ENCODE data around the gene OCA2.

The OCA2 gene

GRCh38 chr15:28103831-28104230, 4.7 kb upstream of the OCA2 start:
- no peak for DNase-seq

DNA sequence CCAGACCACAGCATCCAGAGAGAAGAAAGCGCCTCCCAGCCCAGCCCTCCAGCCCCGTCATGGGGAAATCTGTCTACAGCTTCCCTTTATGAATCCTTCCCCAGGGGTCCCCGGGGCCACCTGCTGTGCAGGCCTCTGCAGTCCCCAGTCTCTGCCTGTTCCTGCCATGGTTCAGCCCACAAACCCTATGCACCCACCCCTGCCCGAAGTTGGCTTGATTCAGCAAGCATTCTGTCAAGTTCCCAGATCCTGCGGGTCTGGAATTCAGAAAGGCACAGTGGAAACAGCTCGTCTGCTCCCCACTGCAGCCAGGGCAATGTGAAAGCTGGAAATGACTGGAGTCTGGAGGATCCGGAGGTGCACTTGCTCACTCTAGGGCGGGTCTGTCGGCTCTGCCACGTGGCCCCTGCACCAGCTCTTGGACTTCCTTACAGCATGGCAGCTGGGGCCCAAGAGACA, 2.9 kb upstream of the OCA2 start:
- no peak for DNase-seq

DNA sequence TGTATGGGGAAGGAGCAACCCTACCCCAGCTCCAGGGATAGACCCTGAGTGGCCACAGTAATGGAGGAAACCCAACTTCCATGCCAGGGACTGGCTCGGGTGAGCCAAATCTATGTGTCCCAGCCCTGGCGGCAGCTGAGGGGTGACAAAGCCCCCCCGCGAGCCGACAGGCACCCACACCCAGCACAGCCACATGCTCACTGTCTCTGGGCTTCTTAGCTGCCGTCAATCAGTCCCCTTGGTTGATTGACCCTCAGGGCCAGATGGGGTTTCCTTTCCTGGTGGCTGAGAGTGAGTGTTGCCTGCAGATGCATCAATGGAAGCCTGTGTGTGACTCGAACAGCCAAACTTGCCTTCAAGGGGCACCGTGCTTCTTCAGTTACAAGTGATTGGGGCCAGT, 2.1 kb upstream of the OCA2 start:
- DNase-seq = no peak

DNA sequence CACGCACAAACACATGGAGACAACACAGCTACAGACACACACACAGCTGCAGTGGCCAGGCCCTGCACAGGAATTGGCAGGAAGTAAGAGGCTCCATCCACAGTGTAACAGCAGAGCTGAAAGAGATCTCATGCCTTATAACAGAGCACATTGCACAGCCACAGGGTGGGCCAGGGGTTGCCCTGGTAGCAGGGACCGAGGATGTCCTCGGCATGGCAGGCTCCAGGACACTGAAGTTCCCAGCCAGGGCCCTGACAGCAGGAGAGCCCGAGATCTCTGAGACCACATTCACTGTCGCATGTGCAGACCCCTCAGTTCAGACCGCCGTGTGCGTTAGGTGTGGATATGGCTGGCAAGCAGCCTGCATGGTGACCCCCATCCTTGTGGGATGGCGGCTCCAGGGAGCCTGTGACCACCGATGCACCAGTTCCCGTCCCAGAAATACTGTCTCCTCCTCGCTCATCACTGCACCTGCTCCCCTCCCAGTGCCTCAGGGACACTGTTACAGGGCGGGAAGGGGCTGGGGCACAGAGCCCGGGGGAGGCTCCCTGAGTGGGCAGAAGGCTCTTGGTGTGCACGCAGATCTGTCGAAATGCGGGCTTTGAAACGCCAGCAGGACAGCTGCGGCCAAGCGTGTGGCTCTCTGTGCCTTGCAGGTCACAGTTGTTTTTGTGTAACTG, 1.5 kb upstream of the OCA2 start:
- no peak for DNase-seq

DNA sequence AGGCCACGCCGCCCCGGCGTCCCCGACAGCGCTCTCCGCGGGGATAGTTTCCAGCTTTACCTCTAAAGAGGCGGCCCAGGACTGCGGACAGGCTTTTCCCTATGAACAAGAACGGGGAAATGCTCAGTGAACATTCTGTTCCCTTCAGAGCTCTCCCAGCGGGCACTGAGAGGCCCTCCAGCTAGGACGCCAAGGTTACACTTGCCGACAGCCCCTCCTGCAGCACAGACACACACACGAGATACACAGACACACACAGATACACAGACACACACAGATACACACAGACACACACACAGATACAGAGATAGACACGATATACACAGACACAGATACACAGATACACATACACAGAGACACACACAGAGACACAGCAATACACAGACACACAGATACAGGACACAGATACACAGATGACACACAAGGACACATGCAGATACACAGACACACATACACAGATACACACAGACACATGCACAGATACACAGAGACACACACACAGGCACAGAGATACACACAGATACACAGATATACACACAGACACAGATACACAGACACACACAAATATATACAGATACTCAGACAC, 533 bp upstream of the OCA2 start:
- DNase-seq = no peak

- DNase-seq = no peak
Observed at GRCh38 chr15:28098360-28098765, 752 bp downstream of the OCA2 start.

DNA sequence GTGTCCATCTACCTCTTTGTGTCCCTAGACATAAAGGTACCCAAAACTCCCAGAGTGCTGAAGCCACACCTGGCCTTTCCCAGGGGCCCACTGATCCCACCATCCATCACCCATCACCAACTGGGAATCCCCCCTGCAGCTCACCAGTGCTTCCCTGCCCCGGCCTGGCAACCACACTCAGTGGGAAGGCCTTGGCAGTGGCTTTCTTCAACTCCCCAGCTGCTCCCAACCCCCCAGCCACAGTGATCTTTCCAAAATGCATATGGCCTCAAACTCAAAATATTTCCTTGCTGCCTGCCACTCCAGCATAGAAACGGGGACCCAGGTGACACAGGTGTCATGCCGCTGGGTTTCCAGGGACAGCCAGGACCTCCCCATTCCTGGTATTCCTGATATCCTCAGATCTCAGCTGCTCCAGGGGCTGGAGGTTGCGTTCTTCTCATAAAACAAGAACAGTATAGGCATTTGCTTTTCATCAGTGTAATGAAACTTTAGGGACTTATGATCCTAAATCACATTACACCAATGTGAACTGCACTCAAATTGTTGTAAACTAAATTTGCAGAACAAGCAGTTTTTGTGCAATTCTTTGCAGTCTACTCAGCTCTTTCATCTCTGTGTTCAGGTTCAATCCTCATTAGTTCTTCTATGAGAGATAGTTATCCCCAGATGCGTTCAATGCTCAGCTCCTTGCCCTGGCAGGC, 1.3 kb downstream of the OCA2 start:
- no peak for DNase-seq

- DNase-seq = no peak
Observed at GRCh38 chr15:28096670-28097431, 2.3 kb downstream of the OCA2 start.

GRCh38 chr15:28096411-28096669, 2.8 kb downstream of the OCA2 start:
- no peak for DNase-seq

DNA sequence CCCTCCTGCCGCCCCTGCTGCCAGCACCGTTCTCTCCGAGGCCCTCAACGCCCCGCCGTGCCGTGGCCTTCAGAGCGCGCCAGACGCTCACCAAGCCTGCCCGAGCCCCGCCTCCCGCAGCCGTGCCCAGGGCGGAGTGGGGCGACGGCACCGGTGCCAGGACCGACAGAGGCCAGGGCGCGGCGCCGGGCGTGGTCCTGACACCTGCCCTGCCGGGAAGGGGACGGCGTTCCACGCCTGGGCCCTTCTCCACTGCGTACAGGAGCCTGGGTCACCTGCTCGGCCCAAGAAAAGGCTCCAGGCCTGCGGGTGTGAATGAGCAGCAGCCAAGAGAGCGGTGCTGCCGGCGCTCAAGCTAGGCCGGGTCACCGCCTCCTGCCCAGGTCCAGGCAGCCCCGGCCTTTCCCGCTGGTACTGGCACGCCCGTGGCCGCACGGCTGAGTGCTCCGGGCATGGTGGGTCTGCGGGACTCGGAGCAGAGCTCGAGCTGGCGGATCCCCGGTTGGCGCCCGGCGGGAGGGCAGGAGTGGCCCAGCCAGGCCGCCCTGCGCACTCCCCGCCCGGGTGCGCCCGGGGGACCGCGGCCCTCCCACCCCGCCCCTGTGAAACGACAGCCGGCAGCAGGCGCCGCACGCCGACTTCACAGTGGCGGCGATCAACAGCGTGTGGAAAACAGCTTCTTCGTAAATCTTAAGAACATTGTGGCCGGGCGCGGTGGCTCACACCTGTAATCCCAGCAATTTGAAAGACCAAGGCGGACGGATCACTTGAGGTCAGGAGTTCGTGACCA, 4.2 kb downstream of the OCA2 start:
- DNase-seq = no peak

- no peak for DNase-seq
Observed at GRCh38 chr15:28093752-28094535, 5.2 kb downstream of the OCA2 start.

DNA sequence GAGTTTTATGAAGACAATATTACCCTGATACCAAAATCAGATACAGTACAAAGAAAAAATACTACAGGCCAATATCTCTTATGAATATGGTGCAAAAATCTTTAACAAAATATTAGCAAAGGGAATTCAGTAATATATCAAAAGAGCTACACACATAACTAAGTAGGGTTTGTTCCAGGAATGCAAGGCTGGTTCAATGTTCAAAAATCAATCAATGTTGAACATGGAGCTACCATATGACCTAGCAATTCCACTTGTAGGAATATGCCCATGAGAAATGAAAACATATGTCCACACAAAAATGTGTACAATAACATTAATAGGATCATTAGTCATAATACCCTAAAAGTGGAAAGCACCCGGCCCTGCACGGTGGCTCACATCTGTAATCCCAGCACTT, 7.8 kb downstream of the OCA2 start:
- no peak for DNase-seq

- no peak for DNase-seq
Observed at GRCh38 chr15:28086175-28086703, 12.9 kb downstream of the OCA2 start.

DNA sequence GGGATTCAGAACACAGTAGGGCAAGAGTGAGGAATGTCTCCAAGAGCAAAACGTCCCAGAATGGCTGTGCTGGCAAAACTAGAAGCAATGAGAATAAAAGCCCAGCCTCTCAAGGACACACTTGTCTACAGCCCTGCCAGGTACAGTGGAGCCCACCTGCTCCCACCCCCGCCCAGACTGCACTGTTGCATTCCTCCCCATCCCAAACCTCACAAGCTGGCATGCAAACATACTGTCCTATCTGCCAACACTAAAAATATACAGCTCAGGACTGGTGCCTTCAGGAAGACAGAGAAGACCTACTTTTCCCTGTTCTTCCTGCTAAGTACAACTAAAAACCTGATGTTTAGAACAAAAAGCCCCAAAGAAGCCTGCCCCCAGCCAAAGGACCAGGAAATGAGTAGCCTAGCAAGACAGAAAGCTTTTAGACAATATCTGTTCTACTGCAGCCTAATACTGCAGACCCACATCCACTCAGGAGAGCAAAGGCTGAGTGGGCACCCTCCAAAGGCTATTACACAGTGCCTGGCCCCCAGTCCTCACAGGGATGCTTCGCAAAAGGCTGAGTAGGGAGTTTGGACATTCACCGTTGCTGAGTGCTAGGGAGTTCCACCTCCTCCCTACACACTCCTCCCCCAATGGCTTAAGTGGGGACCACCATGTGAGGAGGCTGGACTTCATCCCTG, 13.5 kb downstream of the OCA2 start:
- no peak for DNase-seq

DNA sequence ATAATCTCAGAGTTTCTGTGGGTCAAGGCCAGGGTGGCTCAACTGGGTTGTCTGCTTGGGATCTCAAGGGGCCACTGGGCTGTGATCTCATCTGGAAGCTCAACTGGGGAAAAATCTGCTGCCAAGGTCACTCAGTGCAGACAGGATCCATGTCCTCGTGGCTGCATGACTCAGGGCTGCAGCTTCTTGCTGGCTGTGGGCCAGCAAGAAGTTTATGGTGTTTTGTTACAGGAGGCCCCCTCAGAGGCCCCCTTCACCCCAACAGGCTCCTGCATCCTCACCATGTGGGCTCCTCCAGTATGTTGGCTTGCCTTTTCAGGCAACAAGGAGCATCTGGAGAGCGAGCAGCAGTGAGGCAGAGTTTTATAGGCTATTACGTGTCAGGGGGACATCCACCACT, 14.6 kb downstream of the OCA2 start:
- DNase-seq = no peak

DNA sequence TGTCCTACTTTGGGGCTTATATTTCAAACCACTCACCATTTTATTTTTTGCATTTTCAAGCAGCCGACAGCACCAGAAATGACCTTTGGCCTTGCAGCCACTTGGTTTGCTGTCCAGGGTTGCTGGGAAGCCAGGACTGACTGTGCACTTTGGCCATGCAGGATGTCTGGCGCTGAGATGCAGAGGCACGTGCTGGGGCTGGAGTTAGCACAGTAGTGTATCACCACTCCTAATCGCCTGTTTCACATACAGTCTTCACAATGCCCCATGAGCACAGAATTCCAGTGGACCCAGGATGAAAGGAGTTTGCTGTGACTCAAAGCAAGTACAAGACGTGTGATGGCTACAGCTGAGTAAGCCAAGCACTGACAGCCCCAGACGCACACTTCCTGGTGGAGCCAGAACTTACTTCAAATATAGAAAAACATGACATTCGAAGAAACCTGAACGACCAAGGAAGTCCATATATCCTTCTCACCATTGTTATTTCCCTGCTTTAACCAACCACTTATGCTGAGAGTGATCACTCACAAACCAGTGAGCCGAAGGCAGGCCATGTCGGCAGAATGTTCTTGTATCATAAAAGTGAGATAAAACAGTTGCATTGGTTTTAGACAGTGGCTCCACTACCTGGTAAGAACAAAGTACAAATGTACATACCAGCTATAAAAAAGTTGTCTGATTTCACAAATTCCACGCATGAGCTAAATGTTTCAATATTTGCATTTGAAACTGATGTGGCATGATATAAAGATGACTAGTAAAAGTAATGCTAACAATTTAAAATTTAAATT, 16.0 kb downstream of the OCA2 start:
- DNase-seq = no peak

DNA sequence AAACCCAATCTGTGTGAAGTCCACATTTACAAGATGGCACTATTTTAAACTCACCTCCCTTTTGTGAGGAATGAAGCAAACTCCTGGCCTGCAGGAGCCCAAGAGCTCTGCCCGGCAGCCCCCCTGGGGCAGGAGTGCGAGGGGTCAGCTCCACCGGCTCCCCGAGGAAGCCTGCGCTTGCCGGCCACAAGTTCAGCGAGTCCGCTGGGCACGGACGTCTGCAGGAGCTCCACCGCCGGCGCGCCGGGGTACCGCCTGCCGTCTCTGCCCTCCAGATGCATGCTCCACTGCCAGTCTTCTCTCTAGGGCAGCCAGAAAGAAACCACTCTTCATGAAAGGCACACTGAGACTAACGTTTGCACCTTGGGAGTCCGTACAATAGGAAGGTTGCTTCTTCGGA, 17.5 kb downstream of the OCA2 start:
- no peak for DNase-seq

DNA sequence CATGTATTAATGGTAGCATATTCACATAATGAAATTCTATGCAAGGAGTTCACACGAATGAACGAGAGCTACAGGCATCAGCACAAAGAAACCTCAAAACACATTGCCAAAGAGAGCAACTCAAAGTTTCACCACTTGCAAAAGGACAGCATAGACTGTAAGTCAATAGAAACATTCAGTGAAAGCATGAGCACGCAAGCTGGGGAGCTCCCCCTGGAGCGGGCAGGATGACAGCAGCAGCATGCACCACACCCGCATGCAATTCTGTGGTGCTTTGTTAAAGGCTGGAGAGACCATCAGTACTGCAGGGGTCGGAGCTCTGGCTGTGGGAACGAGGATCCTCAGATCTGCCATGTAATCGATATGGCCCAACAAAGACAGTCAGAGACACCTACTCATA, 18.7 kb downstream of the OCA2 start:
- DNase-seq = no peak

DNA sequence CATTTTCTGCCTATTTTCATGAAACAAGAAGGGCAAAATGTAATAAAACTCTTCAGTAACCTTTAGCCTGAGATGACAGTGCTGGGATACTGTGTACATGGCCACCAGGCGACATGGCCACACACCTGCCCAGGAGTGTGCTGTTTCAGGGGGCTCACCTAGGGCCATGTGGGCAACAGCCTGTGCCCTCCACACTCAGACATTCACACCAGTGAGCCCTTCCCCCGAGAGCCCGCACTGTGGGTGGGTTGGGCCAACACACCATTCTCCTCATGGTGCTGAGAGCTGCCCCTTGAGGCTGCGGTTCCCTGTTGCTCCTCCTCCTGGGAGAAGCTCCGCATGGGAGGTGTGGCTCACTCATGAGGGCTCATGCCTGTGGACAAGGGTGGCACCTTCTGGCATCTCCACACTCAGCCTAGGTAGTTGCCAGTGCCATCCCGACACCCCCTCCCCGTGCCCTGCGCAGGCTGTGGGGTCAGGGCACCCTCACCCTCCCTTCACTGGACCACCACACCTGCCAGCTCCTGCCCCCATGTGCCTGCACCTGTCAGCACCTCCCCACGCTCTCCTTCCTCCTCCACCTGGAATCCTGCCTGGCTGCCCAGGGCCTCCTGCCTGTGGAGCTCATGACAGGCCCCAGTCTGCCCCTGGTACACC, 19.7 kb downstream of the OCA2 start:
- DNase-seq = no peak

DNA sequence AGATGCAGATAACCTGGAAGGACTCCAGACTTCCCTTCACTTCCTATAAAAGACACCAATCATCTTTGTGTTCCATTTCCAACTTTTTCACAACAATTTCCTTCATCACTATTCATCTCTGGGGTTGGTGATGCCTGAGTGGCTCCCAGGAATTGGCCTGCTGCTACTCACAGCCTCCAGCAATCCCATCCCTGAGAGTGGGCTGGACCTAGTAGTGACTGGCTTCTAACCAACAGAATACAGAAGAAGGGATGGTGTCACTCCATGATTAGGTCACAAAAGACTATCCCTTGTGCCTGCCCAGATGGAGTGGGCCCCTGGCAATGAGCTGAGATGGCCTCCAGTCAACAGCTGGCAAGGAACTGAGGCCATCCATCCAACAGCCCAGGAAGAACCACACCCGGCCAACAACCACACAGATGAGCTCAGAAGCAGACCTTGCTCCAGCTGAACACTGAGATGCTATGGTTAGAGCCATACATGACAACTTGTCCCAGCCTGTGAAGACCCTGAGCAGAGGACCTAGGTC, 20.9 kb downstream of the OCA2 start:
- no peak for DNase-seq

Measured in NCI-H2107 (cell line).